HCT116 (cell line): ENCODE measurements around the gene ARRDC2.

Experiments
- CTCF ChIP-seq, 3 experiments: fragments of 200-600 bp in 1 of 3; sonication (generic) in 1 of 3; IDR thresholded peaks in 2 of 3; conservative IDR thresholded peaks in 1 of 3; 2 replicates each; pipeline ENCODE4 v1.5.1; 2012 to 2017; ENCODE audit warnings: low read depth in 2 of 3, low read length in 2 of 3, antibody characterized with exemption in 1 of 3, borderline replicate concordance in 1 of 3, control low read depth in 1 of 3, mild to moderate bottlenecking in 1 of 3, mixed read lengths in 1 of 3, mixed run types in 1 of 3, moderate library complexity in 1 of 3; ENCODE audit not compliant: insufficient read depth in 1 of 3
- ELF1 ChIP-seq: IDR thresholded peaks from 2 replicates; pipeline ENCODE4 v1.6.1; 2012; ENCODE audit warnings: low read depth, borderline replicate concordance
- EZH2 ChIP-seq: fragments of 200-600 bp; sonication (generic); IDR thresholded peaks from 2 replicates; pipeline ENCODE4 v1.6.1; 2017; ENCODE audit warnings: antibody characterized with exemption, mixed run types
- POLR2A ChIP-seq: IDR thresholded peaks from 2 replicates; pipeline ENCODE4 v1.7.0; 2011; ENCODE audit warnings: borderline replicate concordance; ENCODE audit not compliant: insufficient read depth, insufficient read length; ENCODE audit errors: extremely low read depth
- POLR2AphosphoS5 ChIP-seq: IDR thresholded peaks from 2 replicates; pipeline ENCODE4 v1.6.1; 2011; ENCODE audit warnings: mild to moderate bottlenecking, low read depth, low read length, moderate library complexity
- SP1 ChIP-seq: IDR thresholded peaks from 2 replicates; pipeline ENCODE4 v1.6.1; 2012; ENCODE audit warnings: low read depth
- SRF ChIP-seq: IDR thresholded peaks from 2 replicates; pipeline ENCODE4 v1.6.1; 2012; ENCODE audit warnings: low read depth

GRCh38 chr19:17985037-17985818 lies 22.7 kb upstream of the ARRDC2 start:
- TF ChIP-seq SRF: no peak
- TF ChIP-seq CTCF (IDR thresholded peaks at IDR 0.05 in 2 of 3, conservative IDR thresholded peaks at IDR 0.05 in 1 of 3; ENCODE audit: borderline replicate concordance in 1 of 3, insufficient read depth in 1 of 3, low read depth in 2 of 3, low read length in 2 of 3): no peak
- peak; percentile 75 for TF ChIP-seq POLR2A
- TF ChIP-seq POLR2AphosphoS5: no peak
- TF ChIP-seq SP1: no peak
- TF ChIP-seq ELF1: no peak
- TF ChIP-seq EZH2: no peak
